ENCODE measurements around the gene NR1I2.

Gene NR1I2
- 0.49 to 1.2 (median 0.60) reads per million in 3 experiments for total RNA-seq

- no peak for DNase-seq
These were observed at the start of gene NR1I2 for GRCh38 chr3:119781330-119782198. Gene NR1I2 (plus strand): TSS chr3:119782101.

- no peak for DNase-seq
These were observed 48.1 kb upstream of the NR1I2 start for GRCh38 chr3:119733812-119734211.

GRCh38 chr3:119738741-119739140, 43.2 kb upstream of the NR1I2 start:
- no peak for DNase-seq

GRCh38 chr3:119741657-119742590, 40.0 kb upstream of the NR1I2 start:
- no peak for DNase-seq

- no peak for DNase-seq
These were observed 38.0 kb upstream of the NR1I2 start for GRCh38 chr3:119743921-119744320.

GRCh38 chr3:119745942-119746341, 36.0 kb upstream of the NR1I2 start:
- no peak for DNase-seq

GRCh38 chr3:119746423-119746822, 35.5 kb upstream of the NR1I2 start:
- no peak for DNase-seq

GRCh38 chr3:119747357-119747756, 34.5 kb upstream of the NR1I2 start:
- DNase-seq: no peak

- DNase-seq: no peak
These were observed 32.9 kb upstream of the NR1I2 start for GRCh38 chr3:119748991-119749390.

- DNase-seq: no peak
These were observed 30.5 kb upstream of the NR1I2 start for GRCh38 chr3:119751423-119751822.

- DNase-seq: no peak
These were observed 21.9 kb upstream of the NR1I2 start for GRCh38 chr3:119759962-119760361.

- no peak for DNase-seq
These were observed 19.0 kb upstream of the NR1I2 start for GRCh38 chr3:119762876-119763275.

GRCh38 chr3:119763466-119763865, 18.4 kb upstream of the NR1I2 start:
- no peak for DNase-seq

- no peak for DNase-seq
These were observed 16.7 kb upstream of the NR1I2 start for GRCh38 chr3:119765239-119765638.

- DNase-seq: no peak
These were observed 13.8 kb upstream of the NR1I2 start for GRCh38 chr3:119767936-119768601.

- no peak for DNase-seq
These were observed 13.1 kb upstream of the NR1I2 start for GRCh38 chr3:119768668-119769393.

- no peak for DNase-seq
These were observed 12.3 kb upstream of the NR1I2 start for GRCh38 chr3:119769394-119770149.

GRCh38 chr3:119774444-119774843, 7.5 kb upstream of the NR1I2 start:
- no peak for DNase-seq

- DNase-seq: no peak
These were observed 5.6 kb upstream of the NR1I2 start for GRCh38 chr3:119776304-119776703.

- DNase-seq: no peak
These were observed 3.7 kb upstream of the NR1I2 start for GRCh38 chr3:119778176-119778575.

- DNase-seq: no peak
These were observed 3.1 kb upstream of the NR1I2 start for GRCh38 chr3:119778811-119779210.
